HEK293 (cell line): ENCODE results near the gene ATP2A3.

Source experiments
- CTCF ChIA-PET: fragments of 350-600 bp; formaldehyde crosslinking; extraction: SDS; loops from one replicate; lab custom pipeline; 2021; ENCODE audit warnings: antibody characterized with exemption; lab: Yijun Ruan, JAX
- POLR2A ChIA-PET: fragments of 300-600 bp; formaldehyde crosslinking; extraction: SDS; loops from one replicate; lab custom pipeline; 2020; ENCODE audit warnings: antibody characterized with exemption, inconsistent platforms; lab: Yijun Ruan, JAX
- H3K27ac ChIP-seq: fragments of 200-500 bp; sonication (Bioruptor generic); 2 replicates; pipeline ENCODE4 v1.5.1; 2014; ENCODE audit warnings: low read depth, low read length, control low read depth, inconsistent platforms; ENCODE audit errors: extremely low read depth
- H3K36me3 ChIP-seq, 2 experiments: fragments of 200-500 bp in 1 of 2; sonication (Bioruptor generic) in 1 of 2; 1 replicate in 1 of 2; 2 replicates in 1 of 2; pipeline ENCODE4 v1.5.1; 2014 to 2017; ENCODE audit warnings: inconsistent platforms in 2 of 2, low read length in 2 of 2; ENCODE audit not compliant: control insufficient read depth in 2 of 2, insufficient read depth in 1 of 2
- H3K4me1 ChIP-seq: fragments of 200-500 bp; sonication (Bioruptor generic); 2 replicates; pipeline ENCODE4 v1.5.1; 2014; ENCODE audit warnings: mild to moderate bottlenecking, low read length, inconsistent platforms; ENCODE audit not compliant: control insufficient read depth, insufficient read depth
- H3K4me3 ChIP-seq: 2 replicates; pipeline ENCODE4 v1.5.1; 2011; ENCODE audit warnings: low read depth, mild to moderate bottlenecking, control low read depth, low read length, moderate library complexity
- H3K9me3 ChIP-seq: fragments of 200-500 bp; sonication (Bioruptor generic); 2 replicates; pipeline ENCODE4 v1.5.1; 2014; ENCODE audit warnings: low read depth, low read length, inconsistent platforms; ENCODE audit not compliant: control insufficient read depth, insufficient read depth
- BCL11B ChIP-seq: fragments of 450-650 bp; formaldehyde crosslinking; IDR thresholded peaks from 2 replicates; pipeline ENCODE4 v1.5.1; 2016; ENCODE audit warnings: low read depth, missing biosample characterization, missing genetic modification characterization
- FEZF1 ChIP-seq: fragments of 450-650 bp; formaldehyde crosslinking; IDR thresholded peaks from 2 replicates; pipeline ENCODE4 v1.5.1; 2016; ENCODE audit warnings: missing biosample characterization, missing genetic modification characterization
- HOXA7 ChIP-seq: sonication (generic); formaldehyde crosslinking; IDR thresholded peaks from 2 replicates; pipeline ENCODE4 v1.8.1; 2022; ENCODE audit warnings: missing genetic modification reagents, borderline replicate concordance
- SCRT2 ChIP-seq: fragments of 450-650 bp; formaldehyde crosslinking; IDR thresholded peaks from 2 replicates; pipeline ENCODE4 v1.5.1; 2016; ENCODE audit warnings: missing biosample characterization, missing genetic modification characterization
- ZBTB49 ChIP-seq: fragments of 450-650 bp; formaldehyde crosslinking; IDR thresholded peaks from 2 replicates; pipeline ENCODE4 v1.5.1; 2016; ENCODE audit warnings: missing biosample characterization, missing genetic modification characterization, low read depth
- ZFP69B ChIP-seq: fragments of 450-650 bp; formaldehyde crosslinking; IDR thresholded peaks from 2 replicates; pipeline ENCODE4 v1.5.1; 2016; ENCODE audit warnings: missing biosample characterization, missing genetic modification characterization
- ZNF114 ChIP-seq: fragments of 450-650 bp; formaldehyde crosslinking; IDR thresholded peaks from 2 replicates; pipeline ENCODE4 v1.5.0; 2017; ENCODE audit warnings: missing biosample characterization, missing genetic modification characterization
- ZNF121 ChIP-seq: fragments of 450-650 bp; formaldehyde crosslinking; IDR thresholded peaks from 2 replicates; pipeline ENCODE4 v1.5.1; 2016; ENCODE audit warnings: missing biosample characterization, missing genetic modification characterization
- ZNF16 ChIP-seq: fragments of 450-650 bp; formaldehyde crosslinking; IDR thresholded peaks from 2 replicates; pipeline ENCODE4 v1.5.1; 2016; ENCODE audit warnings: low read depth, missing biosample characterization, missing genetic modification characterization
- ZNF202 ChIP-seq: fragments of 450-650 bp; formaldehyde crosslinking; IDR thresholded peaks from 2 replicates; pipeline ENCODE4 v1.5.1; 2016; ENCODE audit warnings: missing biosample characterization, missing genetic modification characterization, borderline replicate concordance
- ZNF350 ChIP-seq: fragments of 450-650 bp; formaldehyde crosslinking; IDR thresholded peaks from 2 replicates; pipeline ENCODE4 v1.5.0; 2017; ENCODE audit warnings: missing biosample characterization, mild to moderate bottlenecking, missing genetic modification characterization
- ZNF423 ChIP-seq: fragments of 450-650 bp; formaldehyde crosslinking; IDR thresholded peaks from 2 replicates; pipeline ENCODE4 v1.5.1; 2016; ENCODE audit warnings: missing biosample characterization, missing genetic modification characterization
- ZNF473 ChIP-seq: fragments of 450-650 bp; formaldehyde crosslinking; IDR thresholded peaks from 2 replicates; pipeline ENCODE4 v1.5.1; 2017; ENCODE audit warnings: missing biosample characterization, missing genetic modification characterization
- ZNF561 ChIP-seq: fragments of 450-650 bp; IDR thresholded peaks from 2 replicates; pipeline ENCODE4 v1.5.1; 2018; ENCODE audit warnings: missing biosample characterization, missing genetic modification characterization, borderline replicate concordance
- ZNF596 ChIP-seq: fragments of 450-650 bp; IDR thresholded peaks from 2 replicates; pipeline ENCODE4 v1.5.0; 2018; ENCODE audit warnings: missing biosample characterization, mild to moderate bottlenecking, missing genetic modification characterization, moderate library complexity
- ZNF621 ChIP-seq: fragments of 450-650 bp; formaldehyde crosslinking; IDR thresholded peaks from 2 replicates; pipeline ENCODE4 v1.5.1; 2017; ENCODE audit warnings: missing biosample characterization, missing genetic modification characterization
- ZNF645 ChIP-seq: fragments of 450-650 bp; formaldehyde crosslinking; IDR thresholded peaks from 2 replicates; pipeline ENCODE4; 2016; ENCODE audit warnings: missing biosample characterization, missing genetic modification characterization
- TF ChIP-seq, protein P1 (sequence below): fragments of 450-650 bp; formaldehyde crosslinking; IDR thresholded peaks from 2 replicates; pipeline ENCODE4 v1.5.1; 2016; ENCODE audit warnings: missing biosample characterization, missing genetic modification characterization

ATP2A3 gene

DNA sequence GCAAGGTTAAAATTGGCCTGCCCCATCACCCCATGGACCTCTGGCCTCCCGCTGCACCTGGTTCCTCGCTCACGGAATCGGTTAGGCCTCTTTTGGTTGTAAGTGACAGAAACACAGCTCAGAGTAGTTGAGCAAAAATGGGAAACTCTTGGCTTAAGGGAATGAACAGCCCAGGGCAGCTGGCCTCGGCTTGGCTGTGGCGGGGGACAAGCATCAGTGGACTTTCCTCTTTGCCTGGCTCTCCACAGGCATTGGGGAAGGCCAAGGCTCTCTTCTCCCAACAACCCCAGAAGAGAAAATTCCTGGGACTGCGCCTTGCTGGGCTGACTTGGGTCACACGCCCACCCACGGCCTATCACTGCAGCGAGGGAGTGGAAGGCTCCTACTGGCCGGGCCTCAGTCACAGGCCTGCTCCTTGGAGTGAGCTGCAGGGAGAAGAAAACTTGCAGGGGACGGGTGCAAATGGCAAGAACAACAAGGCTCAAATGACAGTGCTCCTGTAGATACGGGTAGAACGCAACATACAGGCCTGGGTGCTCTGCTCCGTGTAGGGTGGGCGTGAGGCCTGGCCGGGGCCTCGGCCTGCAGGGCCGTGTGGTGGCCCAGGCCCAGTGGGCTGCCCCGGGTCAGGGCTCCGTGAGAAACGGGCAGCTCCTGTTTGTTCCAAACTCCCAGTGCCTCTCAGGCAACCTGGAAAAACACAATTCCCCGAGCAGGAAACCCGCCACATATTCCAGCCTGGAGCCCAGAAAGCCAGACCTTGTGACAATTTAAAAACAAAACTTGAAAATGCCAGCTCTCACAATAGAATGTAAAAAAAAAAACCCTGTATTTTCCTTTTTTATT is 25.0 kb upstream of the ATP2A3 start:
- Histone ChIP-seq H3K4me1 (no peaks in the 10 kb centered on the region), H3K9me3 (no peaks in the 10 kb centered on the region), H3K36me3 (no peaks in the 10 kb centered on the region), H3K4me3 (no peak overlapping the region), H3K27ac (no peak overlapping the region)
- TF ChIP-seq ZFP69B (tag by site-specific recombination) (no peak), ZNF621 (tag by site-specific recombination) (no peak), ZNF596 (tag by site-specific recombination) (no peak), ZBTB49 (tag by site-specific recombination) (no peak), ZNF16 (tag by site-specific recombination) (no peak), FEZF1 (tag by site-specific recombination) (no peak), ZNF561 (no peak), ZNF350 (tag by site-specific recombination) (no peak), ZNF645 (tag by site-specific recombination) (no peak), ZNF202 (tag by site-specific recombination) (no peak), ZNF114 (tag by site-specific recombination) (no peak), SCRT2 (tag by site-specific recombination) (no peak), ZNF473 (tag by site-specific recombination) (no peak), ZNF423 (no peak), ZNF121 (tag by site-specific recombination) (no peak), HOXA7 (CRISPR knock-in tag) (no peak)
- TF ChIP-seq, protein P1, sequence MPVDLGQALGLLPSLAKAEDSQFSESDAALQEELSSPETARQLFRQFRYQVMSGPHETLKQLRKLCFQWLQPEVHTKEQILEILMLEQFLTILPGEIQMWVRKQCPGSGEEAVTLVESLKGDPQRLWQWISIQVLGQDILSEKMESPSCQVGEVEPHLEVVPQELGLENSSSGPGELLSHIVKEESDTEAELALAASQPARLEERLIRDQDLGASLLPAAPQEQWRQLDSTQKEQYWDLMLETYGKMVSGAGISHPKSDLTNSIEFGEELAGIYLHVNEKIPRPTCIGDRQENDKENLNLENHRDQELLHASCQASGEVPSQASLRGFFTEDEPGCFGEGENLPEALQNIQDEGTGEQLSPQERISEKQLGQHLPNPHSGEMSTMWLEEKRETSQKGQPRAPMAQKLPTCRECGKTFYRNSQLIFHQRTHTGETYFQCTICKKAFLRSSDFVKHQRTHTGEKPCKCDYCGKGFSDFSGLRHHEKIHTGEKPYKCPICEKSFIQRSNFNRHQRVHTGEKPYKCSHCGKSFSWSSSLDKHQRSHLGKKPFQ (tag by site-specific recombination): no peak
- ChIA-PET POLR2A (interaction anchor here (0.6 kb wide), 2 partner anchors 34 to 41 kb away, joined by 3 to 7 read pairs; no protein-coding TSS in a partner anchor), CTCF (interaction anchor here (0.6 to 1.5 kb wide), 5 partner anchors 11 to 1021 kb away, joined by 3 to 4 read pairs (median 3); no protein-coding TSS in a partner anchor)

DNA sequence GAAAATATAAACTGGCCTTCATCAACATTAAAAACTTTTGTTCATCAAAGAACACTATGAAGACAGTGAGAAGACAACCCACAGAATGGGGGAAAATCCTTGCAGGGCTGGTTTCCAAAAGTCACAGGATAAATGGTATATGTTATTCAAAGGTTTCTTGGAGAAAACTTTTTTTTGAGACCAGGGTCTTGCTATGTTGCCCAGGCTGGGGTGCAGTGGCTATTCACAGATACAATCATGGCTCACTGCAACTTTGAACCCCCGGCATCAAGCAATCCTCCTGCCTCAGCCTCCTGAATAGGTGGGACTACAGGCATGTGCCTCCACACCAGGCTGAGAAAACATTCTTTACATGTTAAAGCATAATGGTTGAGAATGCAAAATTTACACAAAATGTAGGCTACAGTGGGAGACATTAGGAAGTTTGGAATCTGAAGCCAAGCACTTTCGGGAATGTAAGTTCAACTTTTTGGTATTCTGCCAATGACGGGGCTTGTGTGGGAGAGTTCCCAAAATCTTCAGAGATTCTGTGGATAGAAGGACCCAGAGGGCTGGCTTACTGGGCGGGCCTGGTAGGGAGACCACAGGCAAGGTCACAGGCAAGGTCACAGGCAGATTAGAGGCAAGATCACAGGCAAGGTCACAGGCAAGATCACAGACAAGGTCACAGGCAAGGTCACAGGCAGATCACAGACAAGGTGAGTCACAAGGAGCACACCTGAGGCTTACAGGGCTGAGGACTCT is 24.2 kb upstream of the ATP2A3 start:
- POLR2A ChIA-PET: no interaction called here
- CTCF ChIA-PET: interaction anchor here (0.6 to 0.8 kb wide), 2 partner anchors 19 to 178 kb away, joined by 3 read pairs; no protein-coding TSS in a partner anchor

More for the DNA sequence above, 24.2 kb upstream of the ATP2A3 start:
- 0 out of 2 replicates have a peak, but pooled peaks have one; percentile 43 for TF ChIP-seq ZNF121 (tag by site-specific recombination)
- no peak for TF ChIP-seq BCL11B (tag by site-specific recombination)
- no peak overlapping the region for H3K27ac ChIP-seq
- no peaks in the 10 kb centered on the region for H3K9me3 ChIP-seq
- H3K36me3 ChIP-seq: no peaks in the 10 kb centered on the region
- no peaks in the 10 kb centered on the region for H3K4me1 ChIP-seq
- H3K4me3 ChIP-seq: no peak overlapping the region
